Measurements from ENCODE around the gene ANKS6.

- TF ChIP-seq CTCF (IDR thresholded peaks at IDR 0.05 in 2 of 3, conservative IDR thresholded peaks at IDR 0.05 in 1 of 3; ENCODE audit: borderline replicate concordance in 1 of 3, insufficient read depth in 1 of 3, low read depth in 2 of 3, low read length in 2 of 3) (no peak), YY1 (IDR thresholded peaks at IDR 0.05; ENCODE audit: extremely low read depth, insufficient replicate concordance, low read depth, low read length) (no peak), POLR2AphosphoS5 (IDR thresholded peaks at IDR 0.05; ENCODE audit: low read depth, low read length) (no peak), MAX (IDR thresholded peaks at IDR 0.05) (no peak)
Observed at GRCh38 chr9:98743329-98743728, 53.0 kb downstream of the ANKS6 start.

Data from HCT116 (cell line).